Dendritic cell treated with granulocyte-macrophage colony-stimulating factor and Interleukin-4, amounts not matched to agents 40 ng/mL and 50 ng/mL, for 4 days (primary cell): ENCODE measurements around the gene SHISA4.

Experiments
- H3K27ac Mint-ChIP-seq: one replicate; pipeline ENCODE4 v1.8.0; 2022; ENCODE audit warnings: mild to moderate bottlenecking, mixed read lengths
- H3K27me3 Mint-ChIP-seq: one replicate; pipeline ENCODE4 v1.8.0; 2022; ENCODE audit warnings: mild to moderate bottlenecking, mixed read lengths
- H3K36me3 Mint-ChIP-seq: one replicate; pipeline ENCODE4 v1.8.0; 2022; ENCODE audit warnings: low read depth, mixed read lengths
- H3K4me1 Mint-ChIP-seq: one replicate; pipeline ENCODE4 v1.8.0; 2022; ENCODE audit warnings: low read depth, mixed read lengths
- H3K4me3 Mint-ChIP-seq: one replicate; pipeline ENCODE4 v1.8.0; 2022; ENCODE audit warnings: mild to moderate bottlenecking, moderate library complexity, mixed read lengths
- H3K9me3 Mint-ChIP-seq: one replicate; pipeline ENCODE4 v1.8.0; 2022; ENCODE audit warnings: mixed read lengths
- intact Hi-C: fragments of 100-400 bp; cut with micrococcal nuclease; formaldehyde crosslinking; loops from one replicate; pipeline ENCODE4 v1.15.0; 2022

SHISA4 gene

GRCh38 chr1:201859424-201859823, 29.3 kb upstream of the SHISA4 start:
- Mint-ChIP-seq H3K4me1 (no peaks in the 10 kb centered on the region), H3K27ac (no peak overlapping the region), H3K36me3 (peaks cover 88% of the 10 kb centered on the region), H3K9me3 (no peaks in the 10 kb centered on the region), H3K4me3 (no peak overlapping the region), H3K27me3 (no peaks in the 10 kb centered on the region)
- intact Hi-C loops: no loop called here

- no peaks in the 10 kb centered on the region for H3K9me3 Mint-ChIP-seq
- intact Hi-C loops: no loop called here
- peaks cover 84% of the 10 kb centered on the region for H3K36me3 Mint-ChIP-seq
- H3K4me3 Mint-ChIP-seq: no peak overlapping the region
- H3K27ac Mint-ChIP-seq: no peak overlapping the region
- no peaks in the 10 kb centered on the region for H3K27me3 Mint-ChIP-seq
- no peaks in the 10 kb centered on the region for H3K4me1 Mint-ChIP-seq
These were observed 27.2 kb upstream of the SHISA4 start for GRCh38 chr1:201861448-201861847.

GRCh38 chr1:201870397-201870796, 18.3 kb upstream of the SHISA4 start:
- no peak overlapping the region for H3K4me3 Mint-ChIP-seq
- no peaks in the 10 kb centered on the region for H3K4me1 Mint-ChIP-seq
- H3K9me3 Mint-ChIP-seq: no peaks in the 10 kb centered on the region
- peaks cover 95% of the 10 kb centered on the region for H3K36me3 Mint-ChIP-seq
- no peaks in the 10 kb centered on the region for H3K27me3 Mint-ChIP-seq
- intact Hi-C loops: no loop called here
- no peak overlapping the region for H3K27ac Mint-ChIP-seq

- H3K27ac Mint-ChIP-seq: no peak overlapping the region
- no peaks in the 10 kb centered on the region for H3K9me3 Mint-ChIP-seq
- intact Hi-C loops: no loop called here
- peaks cover 82% of the 10 kb centered on the region for H3K36me3 Mint-ChIP-seq
- H3K27me3 Mint-ChIP-seq: no peaks in the 10 kb centered on the region
- H3K4me3 Mint-ChIP-seq: no peak overlapping the region
- H3K4me1 Mint-ChIP-seq: no peaks in the 10 kb centered on the region
These were observed 14.0 kb upstream of the SHISA4 start for GRCh38 chr1:201874672-201875071.

GRCh38 chr1:201876148-201876818, 12.4 kb upstream of the SHISA4 start:
- Mint-ChIP-seq H3K9me3 (no peaks in the 10 kb centered on the region), H3K4me3 (no peak overlapping the region), H3K36me3 (peaks cover 65% of the 10 kb centered on the region), H3K4me1 (peaks cover 12% of the 10 kb centered on the region), H3K27me3 (no peaks in the 10 kb centered on the region), H3K27ac (no peak overlapping the region)
- intact Hi-C loops: no loop called here

- H3K27ac Mint-ChIP-seq: no peak overlapping the region
- peaks cover 49% of the 10 kb centered on the region for H3K36me3 Mint-ChIP-seq
- no peaks in the 10 kb centered on the region for H3K9me3 Mint-ChIP-seq
- H3K4me1 Mint-ChIP-seq: peaks cover 21% of the 10 kb centered on the region
- intact Hi-C loops: loop anchor here (1.0 kb wide), 1 partner anchor 94 kb away; no protein-coding TSS in a partner anchor
- H3K27me3 Mint-ChIP-seq: no peaks in the 10 kb centered on the region
- no peak overlapping the region for H3K4me3 Mint-ChIP-seq
These were observed 10.8 kb upstream of the SHISA4 start for GRCh38 chr1:201877877-201878401.

- H3K27me3 Mint-ChIP-seq: peaks cover 7% of the 10 kb centered on the region
- no peaks in the 10 kb centered on the region for H3K9me3 Mint-ChIP-seq
- H3K27ac Mint-ChIP-seq: peak overlapping the region; percentile 75
- H3K36me3 Mint-ChIP-seq: peaks cover 18% of the 10 kb centered on the region
- H3K4me1 Mint-ChIP-seq: peaks cover 47% of the 10 kb centered on the region
- intact Hi-C loops: loop anchor here (5.0 kb wide), 1 partner anchor 339 kb away; no protein-coding TSS in a partner anchor
- no peak overlapping the region for H3K4me3 Mint-ChIP-seq
These were observed 7.6 kb upstream of the SHISA4 start for GRCh38 chr1:201880928-201881571.

- Mint-ChIP-seq H3K4me3 (no peak overlapping the region), H3K27me3 (peaks cover 9% of the 10 kb centered on the region), H3K27ac (peak overlapping the region; percentile 75), H3K9me3 (no peaks in the 10 kb centered on the region), H3K4me1 (peaks cover 47% of the 10 kb centered on the region), H3K36me3 (peaks cover 12% of the 10 kb centered on the region)
- intact Hi-C loops: loop anchor here (1.0 to 5.0 kb wide), 2 partner anchors 74 to 339 kb away; partner anchors contain the start of gene TIMM17A
These were observed 7.1 kb upstream of the SHISA4 start for GRCh38 chr1:201881617-201882016.

- H3K27ac Mint-ChIP-seq: peak overlapping the region; percentile 75
- H3K4me3 Mint-ChIP-seq: no peak overlapping the region
- H3K27me3 Mint-ChIP-seq: peaks cover 20% of the 10 kb centered on the region
- peaks cover 47% of the 10 kb centered on the region for H3K4me1 Mint-ChIP-seq
- intact Hi-C loops: loop anchor here (1.0 to 5.0 kb wide), 2 partner anchors 73 to 340 kb away; partner anchors contain the start of gene TIMM17A
- peaks cover 6% of the 10 kb centered on the region for H3K36me3 Mint-ChIP-seq
- H3K9me3 Mint-ChIP-seq: no peaks in the 10 kb centered on the region
These were observed 6.0 kb upstream of the SHISA4 start for GRCh38 chr1:201882665-201883132.

GRCh38 chr1:201883266-201883665, 5.4 kb upstream of the SHISA4 start:
- H3K27ac Mint-ChIP-seq: peak overlapping the region; percentile 75
- no peaks in the 10 kb centered on the region for H3K9me3 Mint-ChIP-seq
- intact Hi-C loops: loop anchor here (5.0 kb wide), 1 partner anchor 341 kb away; no protein-coding TSS in a partner anchor
- peaks cover 51% of the 10 kb centered on the region for H3K4me1 Mint-ChIP-seq
- H3K36me3 Mint-ChIP-seq: peaks cover 6% of the 10 kb centered on the region
- no peak overlapping the region for H3K4me3 Mint-ChIP-seq
- peaks cover 26% of the 10 kb centered on the region for H3K27me3 Mint-ChIP-seq

GRCh38 chr1:201883786-201884185, 4.9 kb upstream of the SHISA4 start:
- peaks cover 29% of the 10 kb centered on the region for H3K27me3 Mint-ChIP-seq
- H3K27ac Mint-ChIP-seq: peak overlapping the region; percentile 75
- H3K4me1 Mint-ChIP-seq: peaks cover 54% of the 10 kb centered on the region
- no peak overlapping the region for H3K4me3 Mint-ChIP-seq
- H3K9me3 Mint-ChIP-seq: no peaks in the 10 kb centered on the region
- intact Hi-C loops: loop anchor here (5.0 kb wide), 1 partner anchor 341 kb away; no protein-coding TSS in a partner anchor
- peaks cover 3% of the 10 kb centered on the region for H3K36me3 Mint-ChIP-seq

- no peaks in the 10 kb centered on the region for H3K9me3 Mint-ChIP-seq
- intact Hi-C loops: loop anchor here (5.0 kb wide), 1 partner anchor 342 kb away; no protein-coding TSS in a partner anchor
- no peak overlapping the region for H3K4me3 Mint-ChIP-seq
- H3K36me3 Mint-ChIP-seq: no peaks in the 10 kb centered on the region
- peaks cover 54% of the 10 kb centered on the region for H3K4me1 Mint-ChIP-seq
- peaks cover 36% of the 10 kb centered on the region for H3K27me3 Mint-ChIP-seq
- peak overlapping the region; percentile 75 for H3K27ac Mint-ChIP-seq
These were observed 4.3 kb upstream of the SHISA4 start for GRCh38 chr1:201884425-201884824.

- intact Hi-C loops: no loop called here
- Mint-ChIP-seq H3K4me1 (peaks cover 49% of the 10 kb centered on the region), H3K9me3 (no peaks in the 10 kb centered on the region), H3K36me3 (no peaks in the 10 kb centered on the region), H3K4me3 (no peak overlapping the region), H3K27me3 (peaks cover 45% of the 10 kb centered on the region), H3K27ac (no peak overlapping the region)
These were observed 3.1 kb upstream of the SHISA4 start for GRCh38 chr1:201885531-201886075.
